HG02763 (cell line): ENCODE measurements around the gene HSD3B2.

Source experiments
- ATAC-seq: cut with Tn5 transposase; IDR thresholded peaks from one replicate; pipeline ENCODE4 v1.9.1; 2021; ENCODE audit warnings: mild to moderate bottlenecking, moderate library complexity; ENCODE audit not compliant: unreplicated experiment

Gene HSD3B2

DNA sequence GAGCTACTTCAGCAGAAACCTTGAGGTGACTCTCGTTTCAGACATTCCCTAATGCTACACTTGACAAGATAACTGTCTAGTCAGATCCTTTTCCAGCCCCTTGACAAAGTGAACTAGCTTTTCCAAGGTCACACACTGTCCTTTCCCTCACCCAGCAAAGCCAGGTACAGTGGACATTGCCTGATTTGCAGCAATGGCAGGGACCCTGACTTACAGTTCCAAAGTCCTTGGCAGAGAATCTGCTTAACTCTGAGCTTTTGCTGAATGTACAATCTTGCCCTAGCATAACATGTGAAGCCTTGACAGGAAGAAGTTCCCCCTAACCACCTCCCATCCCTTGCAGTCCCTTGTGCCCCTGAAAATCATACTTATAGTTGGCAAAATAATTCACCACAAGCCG lies 37.1 kb downstream of the HSD3B2 start:
- ATAC-seq: no peak

DNA sequence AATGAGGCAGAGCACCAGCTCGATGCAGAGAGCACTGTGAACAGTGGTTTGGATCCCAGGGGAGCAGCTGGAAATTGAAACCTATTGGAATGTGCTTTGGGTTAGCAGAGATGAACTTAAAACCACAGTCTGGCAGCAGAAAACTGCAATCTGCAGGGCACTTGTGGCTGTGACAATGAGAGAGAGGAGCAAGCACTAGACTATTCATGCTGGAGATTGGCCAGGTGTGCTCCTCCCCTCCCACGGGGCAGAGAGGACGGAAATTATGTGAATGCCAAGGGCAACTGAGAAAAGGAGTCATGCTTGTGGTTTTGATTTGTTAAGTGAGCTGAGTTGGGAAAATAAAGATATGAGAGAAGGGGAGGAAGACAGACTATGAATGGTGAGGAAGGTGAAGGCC lies 38.1 kb downstream of the HSD3B2 start:
- ATAC-seq: no peak

DNA sequence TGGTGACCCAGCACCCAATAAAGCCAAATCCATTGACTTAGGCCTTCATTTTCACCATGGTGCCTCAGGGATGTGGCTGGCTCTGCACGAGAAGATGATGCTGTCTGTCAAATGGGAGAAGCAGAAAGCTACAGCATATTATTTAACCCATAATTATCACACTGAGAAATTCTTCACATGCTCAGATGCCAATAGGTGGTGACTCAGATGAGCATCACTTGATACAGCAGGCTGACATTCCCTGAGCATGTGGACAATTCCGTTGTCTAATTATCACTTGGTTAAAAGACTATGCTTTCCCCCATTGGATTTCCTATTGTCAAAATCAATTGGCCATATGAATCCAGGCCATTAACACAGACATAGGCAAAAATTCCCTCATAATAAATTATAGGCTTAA lies 48.0 kb downstream of the HSD3B2 start:
- no peak for ATAC-seq

DNA sequence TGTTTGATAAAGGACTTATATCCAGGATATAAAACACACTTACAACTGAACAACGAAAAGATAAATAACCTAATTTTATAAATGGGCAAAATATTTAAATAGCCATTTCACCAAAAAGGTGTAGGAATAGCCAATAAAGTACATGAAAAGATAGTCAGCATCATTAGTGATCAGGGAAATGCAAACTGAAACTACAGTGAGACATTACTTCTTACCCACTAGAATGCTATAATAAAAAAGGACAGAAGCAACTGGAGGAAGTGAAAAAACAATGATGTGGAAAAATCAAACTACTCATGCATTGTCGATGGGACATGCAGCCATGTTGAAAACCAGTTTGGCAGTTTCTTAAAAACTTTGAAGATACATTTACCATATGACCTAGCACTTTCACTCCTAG lies 48.6 kb downstream of the HSD3B2 start:
- ATAC-seq: no peak

DNA sequence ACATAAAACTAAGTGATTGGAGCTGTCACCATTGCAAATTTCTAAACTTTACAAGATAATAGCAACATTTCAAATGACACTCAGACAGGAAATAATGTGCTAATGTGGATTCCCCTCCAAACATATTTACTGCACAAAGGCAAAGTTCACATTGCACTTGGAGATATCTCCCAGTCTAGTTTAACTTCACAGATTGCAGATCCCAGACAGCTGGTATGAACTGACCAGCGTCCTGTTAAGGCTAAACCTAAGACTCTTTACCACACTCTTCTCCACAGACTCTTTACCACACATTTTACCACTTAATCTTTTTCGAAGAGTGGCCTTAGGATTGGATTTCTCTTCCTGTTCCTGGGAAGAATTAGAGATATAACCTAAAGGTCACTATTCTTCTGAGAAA lies 51.5 kb downstream of the HSD3B2 start:
- ATAC-seq: no peak

DNA sequence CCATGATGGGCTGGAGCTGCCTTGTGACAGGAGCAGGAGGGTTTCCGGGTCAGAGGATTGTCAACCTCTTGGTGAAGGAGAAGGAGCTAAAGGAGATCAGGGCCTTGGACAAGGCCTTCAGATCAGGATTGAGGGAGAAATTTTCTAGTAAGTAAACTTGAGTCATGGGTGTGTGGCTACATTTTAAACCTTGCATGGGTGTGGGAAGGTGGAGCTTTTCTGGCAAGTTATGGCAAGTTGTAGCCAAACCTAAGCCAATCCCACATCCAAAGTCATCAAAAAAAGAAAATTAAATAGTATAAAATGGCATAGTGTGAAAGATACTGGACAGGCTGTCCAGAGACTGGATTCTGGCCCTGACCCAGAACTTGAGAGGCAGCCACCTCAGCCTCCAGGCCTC lies 52.3 kb downstream of the HSD3B2 start:
- ATAC-seq: no peak

DNA sequence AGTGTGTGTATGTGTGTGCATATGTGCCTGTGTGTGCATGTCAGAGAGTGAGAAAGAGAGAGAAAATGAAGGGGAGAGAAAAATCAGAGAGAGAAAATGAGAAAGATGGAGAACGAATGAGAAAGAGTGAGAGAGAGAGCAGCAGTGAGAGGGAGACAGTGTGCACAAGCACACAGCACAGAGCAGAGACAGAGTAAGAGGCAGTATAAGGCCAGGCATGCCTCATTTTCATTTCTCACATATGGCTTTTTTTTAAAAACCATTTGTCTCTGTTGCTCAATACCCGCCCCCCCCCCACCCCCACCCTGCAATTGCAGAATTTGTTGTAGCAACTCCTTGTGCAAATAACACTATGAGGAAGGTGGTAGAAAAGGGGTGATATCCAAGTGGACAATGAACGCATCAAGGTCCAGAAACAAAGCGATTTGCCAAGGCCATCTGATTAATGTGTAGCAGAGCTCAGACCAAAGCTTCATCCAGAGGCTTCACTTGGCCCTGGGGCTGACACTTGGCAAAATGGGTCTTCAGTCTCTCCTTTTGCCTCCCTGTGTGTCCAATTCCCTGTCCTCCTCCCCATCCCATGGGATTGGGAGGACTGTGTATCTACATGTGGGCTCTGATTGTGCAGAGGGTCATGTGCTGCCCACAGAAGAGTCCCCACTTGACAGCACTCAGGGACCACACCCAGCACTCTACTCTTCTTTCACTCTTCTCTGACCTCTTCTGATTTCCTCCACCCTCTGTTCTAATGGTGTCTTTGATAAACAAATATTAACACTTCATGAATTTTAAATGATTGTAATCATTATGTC lies 53.1 kb downstream of the HSD3B2 start:
- no peak for ATAC-seq

DNA sequence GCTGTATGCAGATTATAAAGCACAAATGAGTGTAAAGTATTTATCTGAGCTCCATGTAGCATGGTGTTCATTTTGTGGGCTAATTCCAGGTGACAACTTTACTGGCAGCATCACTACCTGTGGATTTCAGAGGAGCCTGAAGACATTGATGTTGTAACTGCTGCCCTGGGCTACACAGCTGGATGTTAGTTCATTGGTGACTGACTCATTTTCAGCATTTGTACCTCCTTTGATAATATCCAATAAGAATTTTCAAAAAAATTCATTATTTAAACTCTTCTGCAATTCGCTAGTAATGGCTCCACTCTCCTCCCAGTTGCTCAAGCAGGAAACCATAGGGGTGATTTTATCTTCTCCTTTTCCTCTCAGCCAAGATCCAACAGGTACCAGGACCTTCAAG lies 54.8 kb downstream of the HSD3B2 start:
- ATAC-seq: no peak

DNA sequence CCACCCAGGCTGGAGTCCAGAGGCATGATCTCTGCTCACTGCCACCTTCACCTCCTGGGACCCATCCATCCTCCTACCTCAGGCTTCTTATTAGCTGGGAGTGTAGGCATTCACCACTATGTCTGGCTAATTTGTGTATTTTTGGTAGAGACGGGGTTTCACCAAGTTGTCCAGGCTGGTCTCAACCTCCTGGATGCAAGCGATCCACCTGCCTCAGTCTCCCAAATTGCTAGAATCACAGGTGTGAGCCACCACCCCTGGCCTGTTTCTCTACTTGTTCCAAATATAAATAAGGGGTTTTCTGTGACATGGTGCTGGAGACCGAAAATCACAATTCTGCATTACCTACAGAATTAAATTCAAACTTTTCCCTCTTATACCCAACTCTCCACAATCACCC lies 55.4 kb downstream of the HSD3B2 start:
- ATAC-seq: no peak

DNA sequence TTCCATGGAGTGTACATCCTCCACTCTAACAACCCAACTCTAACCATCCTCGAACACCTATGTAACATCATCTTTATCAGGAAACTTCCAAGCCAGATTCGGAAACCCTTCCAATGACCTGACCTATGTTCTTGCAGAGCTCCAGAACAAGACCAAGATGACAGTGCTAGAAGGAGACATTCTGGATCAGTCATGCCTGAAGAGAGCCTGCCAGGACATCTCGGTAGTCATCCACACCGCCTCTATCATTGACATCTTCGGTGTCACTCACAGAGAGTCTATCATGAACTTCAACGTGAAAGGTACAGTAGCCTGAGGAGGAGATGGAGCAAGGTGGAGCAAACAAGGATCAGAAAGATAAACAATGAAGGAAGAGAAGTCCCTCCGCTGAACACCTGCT lies 56.0 kb downstream of the HSD3B2 start:
- no peak for ATAC-seq

DNA sequence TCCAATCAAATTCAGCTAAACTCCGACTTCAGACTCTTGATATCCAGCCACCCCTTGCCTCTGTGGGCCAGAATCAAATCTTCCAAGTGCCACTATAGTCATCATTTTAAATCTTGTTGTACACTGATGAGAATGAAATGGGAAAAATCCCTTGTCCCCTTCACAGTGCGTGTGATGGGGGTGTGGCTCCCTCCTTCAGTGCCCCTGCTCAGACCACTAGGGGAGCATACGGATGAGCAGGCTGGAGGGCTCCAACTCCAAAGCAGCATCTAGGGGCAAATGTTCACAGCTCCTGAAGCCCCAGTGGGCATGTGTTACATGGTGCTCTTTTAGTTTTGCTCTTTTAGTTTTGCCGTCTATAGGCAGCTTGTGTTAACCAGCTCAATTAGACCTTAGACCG lies 56.6 kb downstream of the HSD3B2 start:
- no peak for ATAC-seq

DNA sequence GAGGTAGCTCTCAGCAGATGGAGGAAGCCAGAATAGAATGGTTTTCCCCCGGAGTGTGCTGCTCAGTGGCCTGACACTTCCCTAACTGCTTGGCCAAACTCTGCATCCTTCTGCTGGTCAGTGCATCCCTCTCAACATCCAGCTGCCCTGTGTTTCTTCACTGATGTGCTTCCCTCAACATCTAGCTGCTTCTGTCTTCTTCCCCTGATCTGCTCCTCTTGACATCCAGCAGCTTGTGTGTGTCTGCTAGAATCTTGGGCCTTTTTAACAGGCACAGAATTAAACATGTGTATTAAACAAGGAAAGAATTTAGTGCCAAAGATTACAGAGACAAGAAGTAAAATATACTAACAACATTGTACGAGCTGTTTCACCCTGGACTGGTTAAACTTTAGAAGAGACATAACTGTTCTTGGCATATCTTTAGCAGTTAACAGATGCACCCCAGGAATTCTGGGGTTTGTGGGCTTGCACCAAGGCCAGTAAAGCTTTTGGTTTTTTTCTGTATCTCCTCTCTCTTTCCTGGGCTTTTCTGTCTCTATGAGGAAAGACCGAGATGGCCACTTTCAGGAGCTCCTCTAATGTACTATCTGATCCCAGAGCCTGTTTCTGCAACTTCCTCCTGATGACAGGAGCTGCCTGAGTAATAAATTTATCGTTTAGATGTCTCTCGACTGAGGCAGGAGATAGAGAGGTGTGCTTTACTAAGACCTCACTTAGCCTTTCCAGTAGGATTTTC lies 57.3 kb downstream of the HSD3B2 start:
- no peak for ATAC-seq
